ENCODE results near the gene UPP2. TPM values are rescaled to one million over a fixed set of nuclear protein-coding genes. Genes with fewer than 3 reads are reported as not detected.
A peak's percentile ranks its signal among the peaks of the same experiment; 100 is the strongest.

UPP2 gene
- total and polyA plus RNA-seq, 9 of the 15 experiments (the other 6 are each of a cell fraction or from before 2014, with no cell fraction given), result not detected

DNA sequence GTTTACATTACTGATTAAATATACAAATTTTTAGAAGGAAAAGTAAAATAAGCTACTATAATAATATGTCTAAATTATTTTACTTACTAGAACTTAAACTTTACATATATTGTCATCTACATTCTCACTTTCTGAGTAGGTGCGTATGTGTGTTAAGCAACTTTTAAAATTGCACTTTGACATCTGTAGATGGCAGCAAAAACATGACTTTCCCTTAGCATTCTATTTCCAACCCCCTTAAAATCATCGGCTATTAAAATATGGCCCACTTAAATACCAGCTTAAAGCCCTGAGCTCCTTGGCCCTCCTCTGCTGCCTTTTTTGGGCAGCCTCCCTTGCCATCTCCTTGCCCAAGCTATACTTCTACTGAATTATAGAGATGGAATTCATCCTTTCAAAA is 78.0 kb downstream of the UPP2 start (continued):
- peak; percentile 60 to 84 for TF ChIP-seq RAD21 (CRISPR knock-in tag; conservative IDR thresholded peaks at IDR 0.05 in 1 of 2, IDR thresholded peaks at IDR 0.05 in 1 of 2)
- TF ChIP-seq, protein P1, sequence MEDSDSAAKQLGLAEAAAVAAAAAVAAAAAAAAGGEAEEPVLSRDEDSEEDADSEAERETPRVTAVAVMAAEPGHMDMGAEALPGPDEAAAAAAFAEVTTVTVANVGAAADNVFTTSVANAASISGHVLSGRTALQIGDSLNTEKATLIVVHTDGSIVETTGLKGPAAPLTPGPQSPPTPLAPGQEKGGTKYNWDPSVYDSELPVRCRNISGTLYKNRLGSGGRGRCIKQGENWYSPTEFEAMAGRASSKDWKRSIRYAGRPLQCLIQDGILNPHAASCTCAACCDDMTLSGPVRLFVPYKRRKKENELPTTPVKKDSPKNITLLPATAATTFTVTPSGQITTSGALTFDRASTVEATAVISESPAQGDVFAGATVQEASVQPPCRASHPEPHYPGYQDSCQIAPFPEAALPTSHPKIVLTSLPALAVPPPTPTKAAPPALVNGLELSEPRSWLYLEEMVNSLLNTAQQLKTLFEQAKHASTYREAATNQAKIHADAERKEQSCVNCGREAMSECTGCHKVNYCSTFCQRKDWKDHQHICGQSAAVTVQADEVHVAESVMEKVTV (CRISPR knock-in tag; IDR thresholded peaks at IDR 0.05), result 0 out of 2 replicates have a peak, but pooled peaks have one; percentile 25
- TF ChIP-seq CC2D1A (IDR thresholded peaks at IDR 0.05), result 0 out of 2 replicates have a peak, but pooled peaks have one; percentile 22
- TF ChIP-seq CEBPB (tag; IDR thresholded peaks at IDR 0.05), result peak; percentile 43; the same call in 1 of the 2 replicates

DNA sequence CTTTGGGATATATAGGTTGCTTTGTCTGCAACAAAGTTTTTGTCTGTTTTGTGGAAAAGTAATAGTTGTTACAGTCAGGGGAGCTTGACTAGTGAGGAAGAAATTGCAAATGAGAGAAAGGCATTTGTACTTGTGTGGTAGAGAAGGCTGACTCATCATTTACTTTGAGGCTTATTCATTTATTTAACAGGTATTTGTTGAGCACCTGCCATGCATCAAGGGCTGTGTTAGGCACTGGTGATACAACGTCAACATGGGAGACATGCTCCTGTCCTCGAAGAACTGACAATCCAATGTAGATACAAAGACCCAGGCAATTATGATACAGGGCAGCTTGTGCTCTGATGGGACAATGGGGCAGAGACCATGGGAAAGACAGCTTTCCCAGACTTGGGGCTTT is 79.5 kb downstream of the UPP2 start:
- no peaks in the 10 kb centered on the region for H4K20me1 ChIP-seq (replicated peaks; ENCODE audit: control insufficient read depth, insufficient read depth, low read length)
- ChIA-PET CTCF (ENCODE audit: low intra/inter-chr PET ratio) (no interaction called here), POLR2A (no interaction called here)
- no peaks in the 10 kb centered on the region for H3K4me1 ChIP-seq (replicated peaks in 1 of 2; ENCODE audit: control insufficient read depth in 2 of 2, insufficient read depth in 2 of 2, low read length in 2 of 2)
- no TSS peak for BruUV-seq (replicated peaks)
- in situ Hi-C loops (cut with MboI) (no loop called here), intact Hi-C loops (cut with micrococcal nuclease) (loop anchor here (5.0 kb wide), 1 partner anchor 281 kb away; no protein-coding TSS in a partner anchor)
- H3K9me1 ChIP-seq (ENCODE audit: control insufficient read depth, insufficient read depth, low read length), result no peaks in the 10 kb centered on the region
- no peak overlapping the region for H2AFZ ChIP-seq (ENCODE audit: low read depth, low read length)
- no peak for ATAC-seq
- H3K4me2 ChIP-seq (ENCODE audit: insufficient read depth, low read length), result no peak overlapping the region
- no peaks in the 10 kb centered on the region; a peak in 1 of 5 replicates for H3K27me3 ChIP-seq (ENCODE audit: control insufficient read depth in 2 of 2, insufficient read depth in 2 of 2, low read length in 2 of 2)
- no peaks in the 10 kb centered on the region for H3K36me3 ChIP-seq (ENCODE audit: control insufficient read depth, insufficient read depth, low read length)
- H3K27ac ChIP-seq (ENCODE audit: extremely low read depth, low read depth, low read length), result no peak overlapping the region
- no peak overlapping the region for H3K9ac ChIP-seq (ENCODE audit: insufficient read depth in 1 of 2, low read depth in 2 of 2, low read length in 2 of 2)
- no peak for DNase-seq (ENCODE audit: extremely low read depth in 1 of 4, low spot score in 3 of 4)
- H3K79me2 ChIP-seq (ENCODE audit: control insufficient read depth, insufficient read depth, low read length), result no peaks in the 10 kb centered on the region
- no peak overlapping the region for H3K4me3 ChIP-seq
- no peak for FAIRE-seq
- 18% methylated on average over 2 of the region's 2 CpGs for WGBS (ENCODE audit: insufficient coverage, low coverage, missing lambda C conversion rate)
- no peaks in the 10 kb centered on the region for H3K9me3 ChIP-seq (replicated peaks; ENCODE audit: control insufficient read depth, insufficient read depth, low read depth, low read length)
- TF ChIP-seq GTF2A2 (tag; IDR thresholded peaks at IDR 0.05), result no peak
- peak; percentile 75 for TF ChIP-seq C11orf30 (IDR thresholded peaks at IDR 0.05; ENCODE audit: low read depth)
- no peak for TF ChIP-seq RHOXF2B (CRISPR knock-in tag; conservative IDR thresholded peaks at IDR 0.05)
- TF ChIP-seq NELFE (IDR thresholded peaks at IDR 0.05; ENCODE audit: insufficient read depth, insufficient read length), result no peak
- TF ChIP-seq MAFF (IDR thresholded peaks at IDR 0.05; ENCODE audit: low read length), result peak; percentile 80
- TF ChIP-seq, protein P2, sequence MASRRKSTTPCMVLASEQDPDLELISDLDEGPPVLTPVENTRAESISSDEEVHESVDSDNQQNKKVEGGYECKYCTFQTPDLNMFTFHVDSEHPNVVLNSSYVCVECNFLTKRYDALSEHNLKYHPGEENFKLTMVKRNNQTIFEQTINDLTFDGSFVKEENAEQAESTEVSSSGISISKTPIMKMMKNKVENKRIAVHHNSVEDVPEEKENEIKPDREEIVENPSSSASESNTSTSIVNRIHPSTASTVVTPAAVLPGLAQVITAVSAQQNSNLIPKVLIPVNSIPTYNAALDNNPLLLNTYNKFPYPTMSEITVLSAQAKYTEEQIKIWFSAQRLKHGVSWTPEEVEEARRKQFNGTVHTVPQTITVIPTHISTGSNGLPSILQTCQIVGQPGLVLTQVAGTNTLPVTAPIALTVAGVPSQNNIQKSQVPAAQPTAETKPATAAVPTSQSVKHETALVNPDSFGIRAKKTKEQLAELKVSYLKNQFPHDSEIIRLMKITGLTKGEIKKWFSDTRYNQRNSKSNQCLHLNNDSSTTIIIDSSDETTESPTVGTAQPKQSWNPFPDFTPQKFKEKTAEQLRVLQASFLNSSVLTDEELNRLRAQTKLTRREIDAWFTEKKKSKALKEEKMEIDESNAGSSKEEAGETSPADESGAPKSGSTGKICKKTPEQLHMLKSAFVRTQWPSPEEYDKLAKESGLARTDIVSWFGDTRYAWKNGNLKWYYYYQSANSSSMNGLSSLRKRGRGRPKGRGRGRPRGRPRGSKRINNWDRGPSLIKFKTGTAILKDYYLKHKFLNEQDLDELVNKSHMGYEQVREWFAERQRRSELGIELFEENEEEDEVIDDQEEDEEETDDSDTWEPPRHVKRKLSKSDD (conservative IDR thresholded peaks at IDR 0.05; ENCODE audit: low read length), result no peak
- no peak for TF ChIP-seq HNRNPUL1 (IDR thresholded peaks at IDR 0.05; ENCODE audit: low read length)
- no peak for TF ChIP-seq JUND (IDR thresholded peaks at IDR 0.05; ENCODE audit: borderline replicate concordance, low read depth, low read length)
- TF ChIP-seq JUND (tag; IDR thresholded peaks at IDR 0.05; ENCODE audit: borderline replicate concordance, low read depth, low read length), result no peak
- TF ChIP-seq FOXP1 (CRISPR knock-in tag; IDR thresholded peaks at IDR 0.05), result no peak
- TF ChIP-seq, protein P3, sequence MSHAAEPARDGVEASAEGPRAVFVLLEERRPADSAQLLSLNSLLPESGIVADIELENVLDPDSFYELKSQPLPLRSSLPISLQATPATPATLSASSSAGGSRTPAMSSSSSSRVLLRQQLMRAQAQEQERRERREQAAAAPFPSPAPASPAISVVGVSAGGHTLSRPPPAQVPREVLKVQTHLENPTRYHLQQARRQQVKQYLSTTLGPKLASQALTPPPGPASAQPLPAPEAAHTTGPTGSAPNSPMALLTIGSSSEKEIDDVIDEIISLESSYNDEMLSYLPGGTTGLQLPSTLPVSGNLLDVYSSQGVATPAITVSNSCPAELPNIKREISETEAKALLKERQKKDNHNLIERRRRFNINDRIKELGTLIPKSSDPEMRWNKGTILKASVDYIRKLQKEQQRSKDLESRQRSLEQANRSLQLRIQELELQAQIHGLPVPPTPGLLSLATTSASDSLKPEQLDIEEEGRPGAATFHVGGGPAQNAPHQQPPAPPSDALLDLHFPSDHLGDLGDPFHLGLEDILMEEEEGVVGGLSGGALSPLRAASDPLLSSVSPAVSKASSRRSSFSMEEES (CRISPR knock-in tag; IDR thresholded peaks at IDR 0.05), result no peak

All from K562 (cell line).